ENCODE results near the gene HLA-DRB1.

Gene HLA-DRB1

GRCh38 chr6:32627249-32627648 is 37.6 kb upstream of the HLA-DRB1 start:
- Histone ChIP-seq H3K4me3 (ENCODE audit: low read depth, low read length, poor library complexity, severe bottlenecking) (no peak overlapping the region), H3K9me3 (ENCODE audit: low read length) (no peaks in the 10 kb centered on the region), H3K9me2 (ENCODE audit: low read depth, low read length) (no peaks in the 10 kb centered on the region), H3K27me3 (ENCODE audit: insufficient read depth, low read length) (no peaks in the 10 kb centered on the region), H3F3A (ENCODE audit: insufficient read depth, low read length) (no peaks in the 10 kb centered on the region), H3K9ac (ENCODE audit: low read length) (no peak overlapping the region), H3K27ac (ENCODE audit: low read depth, low read length, poor library complexity, severe bottlenecking) (peak overlapping the region; percentile 55), H3K4me2 (ENCODE audit: low read length) (no peak overlapping the region), H3K79me2 (ENCODE audit: insufficient read depth, low read length) (no peaks in the 10 kb centered on the region), H2AFZ (ENCODE audit: low read length) (no peak overlapping the region), H4K20me1 (ENCODE audit: insufficient read depth, low read length) (no peaks in the 10 kb centered on the region), H3K4me1 (ENCODE audit: insufficient read depth, low read length, severe bottlenecking) (peaks cover 51% of the 10 kb centered on the region), H3K36me3 (ENCODE audit: insufficient read depth, low read length) (no peaks in the 10 kb centered on the region)
- TF ChIP-seq EZH2 (IDR thresholded peaks at IDR 0.05; ENCODE audit: borderline replicate concordance, low read length): no peak
- TF ChIP-seq, protein P1, sequence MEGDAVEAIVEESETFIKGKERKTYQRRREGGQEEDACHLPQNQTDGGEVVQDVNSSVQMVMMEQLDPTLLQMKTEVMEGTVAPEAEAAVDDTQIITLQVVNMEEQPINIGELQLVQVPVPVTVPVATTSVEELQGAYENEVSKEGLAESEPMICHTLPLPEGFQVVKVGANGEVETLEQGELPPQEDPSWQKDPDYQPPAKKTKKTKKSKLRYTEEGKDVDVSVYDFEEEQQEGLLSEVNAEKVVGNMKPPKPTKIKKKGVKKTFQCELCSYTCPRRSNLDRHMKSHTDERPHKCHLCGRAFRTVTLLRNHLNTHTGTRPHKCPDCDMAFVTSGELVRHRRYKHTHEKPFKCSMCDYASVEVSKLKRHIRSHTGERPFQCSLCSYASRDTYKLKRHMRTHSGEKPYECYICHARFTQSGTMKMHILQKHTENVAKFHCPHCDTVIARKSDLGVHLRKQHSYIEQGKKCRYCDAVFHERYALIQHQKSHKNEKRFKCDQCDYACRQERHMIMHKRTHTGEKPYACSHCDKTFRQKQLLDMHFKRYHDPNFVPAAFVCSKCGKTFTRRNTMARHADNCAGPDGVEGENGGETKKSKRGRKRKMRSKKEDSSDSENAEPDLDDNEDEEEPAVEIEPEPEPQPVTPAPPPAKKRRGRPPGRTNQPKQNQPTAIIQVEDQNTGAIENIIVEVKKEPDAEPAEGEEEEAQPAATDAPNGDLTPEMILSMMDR (IDR thresholded peaks at IDR 0.05; ENCODE audit: low read length): no peak

- H2AFZ ChIP-seq (ENCODE audit: low read length): no peak overlapping the region
- H3F3A ChIP-seq (ENCODE audit: insufficient read depth, low read length): no peaks in the 10 kb centered on the region
- no peak overlapping the region; the same call in 1 of the 2 replicates for H3K9ac ChIP-seq (ENCODE audit: low read length)
- no peaks in the 10 kb centered on the region for H3K79me2 ChIP-seq (ENCODE audit: insufficient read depth, low read length)
- no peaks in the 10 kb centered on the region for H3K27me3 ChIP-seq (ENCODE audit: insufficient read depth, low read length)
- H3K36me3 ChIP-seq (ENCODE audit: insufficient read depth, low read length): no peaks in the 10 kb centered on the region
- no peak overlapping the region for H3K4me3 ChIP-seq (ENCODE audit: low read depth, low read length, poor library complexity, severe bottlenecking)
- no peak for TF ChIP-seq EZH2 (IDR thresholded peaks at IDR 0.05; ENCODE audit: borderline replicate concordance, low read length)
- TF ChIP-seq, protein P1 (IDR thresholded peaks at IDR 0.05; ENCODE audit: low read length): no peak
- peak overlapping the region; percentile 21; the same call in 1 of the 2 replicates for H3K4me2 ChIP-seq (ENCODE audit: low read length)
- H4K20me1 ChIP-seq (ENCODE audit: insufficient read depth, low read length): no peaks in the 10 kb centered on the region
- no peaks in the 10 kb centered on the region for H3K9me2 ChIP-seq (ENCODE audit: low read depth, low read length)
- H3K27ac ChIP-seq (ENCODE audit: low read depth, low read length, poor library complexity, severe bottlenecking): peak overlapping the region; percentile 95
- H3K9me3 ChIP-seq (ENCODE audit: low read length): no peaks in the 10 kb centered on the region
- H3K4me1 ChIP-seq (ENCODE audit: insufficient read depth, low read length, severe bottlenecking): peaks cover 57% of the 10 kb centered on the region
These were observed 35.5 kb upstream of the HLA-DRB1 start for GRCh38 chr6:32625137-32625536.

GRCh38 chr6:32624565-32624964 is 34.9 kb upstream of the HLA-DRB1 start:
- H4K20me1 ChIP-seq (ENCODE audit: insufficient read depth, low read length): no peaks in the 10 kb centered on the region
- H3K27me3 ChIP-seq (ENCODE audit: insufficient read depth, low read length): no peaks in the 10 kb centered on the region
- H3K79me2 ChIP-seq (ENCODE audit: insufficient read depth, low read length): no peaks in the 10 kb centered on the region
- no peaks in the 10 kb centered on the region for H3K9me2 ChIP-seq (ENCODE audit: low read depth, low read length)
- no peak for TF ChIP-seq EZH2 (IDR thresholded peaks at IDR 0.05; ENCODE audit: borderline replicate concordance, low read length)
- TF ChIP-seq, protein P1 (IDR thresholded peaks at IDR 0.05; ENCODE audit: low read length): no peak
- no peak overlapping the region; the same call in 1 of the 2 replicates for H3K4me2 ChIP-seq (ENCODE audit: low read length)
- no peak overlapping the region for H2AFZ ChIP-seq (ENCODE audit: low read length)
- H3F3A ChIP-seq (ENCODE audit: insufficient read depth, low read length): no peaks in the 10 kb centered on the region
- no peaks in the 10 kb centered on the region for H3K9me3 ChIP-seq (ENCODE audit: low read length)
- H3K9ac ChIP-seq (ENCODE audit: low read length): no peak overlapping the region
- H3K4me3 ChIP-seq (ENCODE audit: low read depth, low read length, poor library complexity, severe bottlenecking): no peak overlapping the region
- peaks cover 57% of the 10 kb centered on the region for H3K4me1 ChIP-seq (ENCODE audit: insufficient read depth, low read length, severe bottlenecking)
- peak overlapping the region; percentile 95 for H3K27ac ChIP-seq (ENCODE audit: low read depth, low read length, poor library complexity, severe bottlenecking)
- H3K36me3 ChIP-seq (ENCODE audit: insufficient read depth, low read length): no peaks in the 10 kb centered on the region

Data from OCI-LY1 (cell line).